Trophoblast cell (in vitro differentiated cells and primary cell): ENCODE results near the gene RNFT1.
A peak's percentile ranks its signal among the peaks of the same experiment; 100 is the strongest.
"Not testable (repeated sequence)": the region's sequence is repeated elsewhere in the genome, so short reads cannot be mapped to it uniquely, and the experiment has no call there.

Source experiments
- DNase-seq, 2 donors: peaks; one replicate each; pipeline ENCODE4 v3.0.0-alpha.2; 2016
- H2AFZ ChIP-seq: 2 replicates; pipeline ENCODE4 v1.6.1; 2013; ENCODE audit warnings: low read length, moderate library complexity, mild to moderate bottlenecking; ENCODE audit not compliant: insufficient read depth, poor library complexity
- H2AK5ac ChIP-seq: 2 replicates; pipeline ENCODE4 v1.6.1; 2013; ENCODE audit warnings: mild to moderate bottlenecking, low read length
- H2BK120ac ChIP-seq: 2 replicates; pipeline ENCODE4 v1.6.1; 2013; ENCODE audit warnings: low read length, mild to moderate bottlenecking, moderate library complexity; ENCODE audit not compliant: insufficient read depth, poor library complexity
- H2BK12ac ChIP-seq: 2 replicates; pipeline ENCODE4 v1.6.1; 2013; ENCODE audit warnings: mild to moderate bottlenecking, low read length, moderate library complexity
- H2BK5ac ChIP-seq: 2 replicates; pipeline ENCODE4 v1.6.1; 2013; ENCODE audit warnings: low read length, low read depth, moderate library complexity, mild to moderate bottlenecking; ENCODE audit not compliant: poor library complexity
- H3K14ac ChIP-seq: 2 replicates; pipeline ENCODE4 v1.6.1; 2013; ENCODE audit warnings: mild to moderate bottlenecking, low read length
- H3K18ac ChIP-seq: 2 replicates; pipeline ENCODE4 v1.6.1; 2013; ENCODE audit warnings: mild to moderate bottlenecking, low read length
- H3K23ac ChIP-seq: 2 replicates; pipeline ENCODE4 v1.6.1; 2013; ENCODE audit warnings: low read length
- H3K27ac ChIP-seq: 2 replicates; pipeline ENCODE4 v1.5.1; 2013; ENCODE audit warnings: low read depth, mild to moderate bottlenecking, inconsistent platforms, low read length, moderate library complexity
- H3K27me3 ChIP-seq: 2 replicates; pipeline ENCODE4 v1.6.1; 2013; ENCODE audit warnings: inconsistent platforms, mild to moderate bottlenecking, low read length, moderate library complexity; ENCODE audit not compliant: insufficient read depth
- H3K36me3 ChIP-seq, 2 experiments: 1 replicate in 1 of 2; 2 replicates in 1 of 2; pipeline ENCODE4 v1.6.1; 2013; ENCODE audit warnings: low read length in 2 of 2, mild to moderate bottlenecking in 2 of 2, moderate library complexity in 1 of 2; ENCODE audit not compliant: insufficient read depth in 2 of 2, control insufficient read depth in 1 of 2
- H3K4ac ChIP-seq: 2 replicates; pipeline ENCODE4 v1.6.1; 2013; ENCODE audit warnings: low read depth, mild to moderate bottlenecking, low read length, moderate library complexity
- H3K4me1 ChIP-seq, 2 experiments: 1 replicate in 1 of 2; 2 replicates in 1 of 2; pipeline ENCODE4 v1.6.1; 2013; ENCODE audit warnings: low read length in 2 of 2, mild to moderate bottlenecking in 2 of 2, moderate library complexity in 1 of 2; ENCODE audit not compliant: insufficient read depth in 2 of 2, control insufficient read depth in 1 of 2
- H3K4me2 ChIP-seq: 2 replicates; pipeline ENCODE4 v1.6.1; 2013; ENCODE audit warnings: inconsistent platforms, mild to moderate bottlenecking, low read length, moderate library complexity
- H3K4me3 ChIP-seq: 2 replicates; pipeline ENCODE4 v1.5.1; 2013; ENCODE audit warnings: mild to moderate bottlenecking, low read depth, low read length, inconsistent platforms
- H3K79me1 ChIP-seq: one replicate; pipeline ENCODE4 v1.6.1; 2013; ENCODE audit warnings: low read length
- H3K79me2 ChIP-seq: 2 replicates; pipeline ENCODE4 v1.6.1; 2013; ENCODE audit warnings: low read length, mild to moderate bottlenecking; ENCODE audit not compliant: control insufficient read depth, insufficient read depth, poor library complexity
- H3K9ac ChIP-seq: 2 replicates; pipeline ENCODE4 v1.6.1; 2013; ENCODE audit warnings: mild to moderate bottlenecking, low read length
- H3K9me3 ChIP-seq: 2 replicates; pipeline ENCODE4 v1.6.1; 2013; ENCODE audit warnings: low read depth, mild to moderate bottlenecking, control low read depth, inconsistent platforms, low read length; ENCODE audit not compliant: insufficient read depth
- H4K12ac ChIP-seq: 2 replicates; pipeline ENCODE4 v1.6.1; 2013; ENCODE audit warnings: low read depth, mild to moderate bottlenecking, low read length, moderate library complexity
- H4K8ac ChIP-seq: 2 replicates; pipeline ENCODE4 v1.6.1; 2013; ENCODE audit warnings: low read depth, mild to moderate bottlenecking, low read length, moderate library complexity
- H4K91ac ChIP-seq: one replicate; pipeline ENCODE4 v1.6.1; 2013; ENCODE audit warnings: low read depth, mild to moderate bottlenecking, low read length, moderate library complexity
- WGBS: extraction: QIAGEN DNeasy Blood & Tissue Kit; methylation state at CpG from one replicate; pipeline ENCODE4 v1.1.7; 2013; ENCODE audit warnings: missing lambda C conversion rate; ENCODE audit not compliant: insufficient read length, insufficient coverage; ENCODE audit errors: extremely low coverage; 5-methylcytosine and 5-hydroxymethylcytosine counted together

Gene RNFT1

GRCh38 chr17:59973483-59973882 is 8.9 kb upstream of the RNFT1 start:
- not testable (repeated sequence) for H3K9me3 ChIP-seq, H3K36me3 ChIP-seq, H4K8ac ChIP-seq, H3K4ac ChIP-seq, H3K79me1 ChIP-seq, H4K12ac ChIP-seq, H2BK5ac ChIP-seq, H4K91ac ChIP-seq, H3K18ac ChIP-seq, H2AK5ac ChIP-seq, H2BK12ac ChIP-seq, H3K4me2 ChIP-seq, H3K14ac ChIP-seq, H2AFZ ChIP-seq, H3K9ac ChIP-seq, H3K79me2 ChIP-seq, H3K27me3 ChIP-seq, H3K27ac ChIP-seq, DNase-seq, H2BK120ac ChIP-seq, H3K4me1 ChIP-seq, H3K23ac ChIP-seq, H3K4me3 ChIP-seq
- WGBS = no CpG with 5 or more reads among the region's 8 CpGs

DNA sequence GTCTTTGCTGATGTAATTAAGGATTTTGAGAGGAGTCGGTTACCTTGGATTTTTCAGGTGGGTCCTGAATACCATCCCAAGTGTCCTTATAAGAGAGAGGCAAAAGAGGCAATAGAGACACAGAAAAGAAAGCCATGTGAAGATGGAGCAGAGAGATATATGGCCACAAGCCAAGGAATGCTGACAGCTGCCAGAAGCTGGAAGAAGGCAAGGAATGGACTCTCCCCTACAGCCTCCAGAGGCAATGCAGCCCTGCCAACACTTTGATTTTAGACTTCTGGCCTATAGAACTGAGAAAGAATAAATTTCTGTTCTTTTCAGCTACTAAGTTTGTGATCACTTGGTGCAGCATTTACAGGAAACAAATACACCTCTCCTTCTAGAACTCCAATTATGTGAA is 8.2 kb upstream of the RNFT1 start:
- Histone ChIP-seq H3K23ac (no peak overlapping the region), H4K8ac (no peak overlapping the region), H2AFZ (no peak overlapping the region), H3K79me1 (no peaks in the 10 kb centered on the region), H3K36me3 (no peaks in the 10 kb centered on the region), H3K27ac (no peak overlapping the region), H2BK12ac (no peak overlapping the region), H3K14ac (no peak overlapping the region), H4K12ac (no peak overlapping the region), H3K4me1 (no peaks in the 10 kb centered on the region), H3K4me3 (no peak overlapping the region), H2BK120ac (no peak overlapping the region), H4K91ac (no peak overlapping the region), H3K4me2 (no peak overlapping the region), H3K4ac (no peak overlapping the region), H3K79me2 (no peaks in the 10 kb centered on the region), H2AK5ac (no peak overlapping the region), H3K27me3 (no peaks in the 10 kb centered on the region), H2BK5ac (no peak overlapping the region), H3K9me3 (no peaks in the 10 kb centered on the region), H3K9ac (no peak overlapping the region), H3K18ac (no peak overlapping the region)
- no CpG with 5 or more reads among the region's 1 CpG for WGBS
- DNase-seq = no peak

- H3K23ac ChIP-seq, H2BK120ac ChIP-seq, H3K4me3 ChIP-seq, H4K12ac ChIP-seq, H3K18ac ChIP-seq, H3K36me3 ChIP-seq, H3K9ac ChIP-seq, H2AFZ ChIP-seq, H3K27me3 ChIP-seq, H2BK12ac ChIP-seq, H3K79me1 ChIP-seq, H3K4ac ChIP-seq, DNase-seq, H4K91ac ChIP-seq, H4K8ac ChIP-seq, H3K14ac ChIP-seq, H3K9me3 ChIP-seq, H3K79me2 ChIP-seq, H3K27ac ChIP-seq, H2AK5ac ChIP-seq, H3K4me2 ChIP-seq, H2BK5ac ChIP-seq, H3K4me1 ChIP-seq: not testable (repeated sequence)
- WGBS = no CpG with 5 or more reads among the region's 2 CpGs
Observed at GRCh38 chr17:59971771-59972170, 7.2 kb upstream of the RNFT1 start.

- Histone ChIP-seq H4K91ac (peak overlapping the region; percentile 78), H3K9ac (peak overlapping the region; percentile 11), H2BK12ac (no peak overlapping the region), H3K79me2 (peaks cover 2% of the 10 kb centered on the region), H3K36me3 (peaks cover 4 to 9% of the 10 kb centered on the region in 2 experiments), H4K8ac (peak overlapping the region; percentile 91), H2BK120ac (no peak overlapping the region), H3K4ac (no peak overlapping the region), H4K12ac (peak overlapping the region; percentile 82), H3K4me1 (peaks cover 0 to 2% of the 10 kb centered on the region in 2 experiments), H2AFZ (peak overlapping the region; percentile 93), H3K4me2 (peak overlapping the region; percentile 85), H2AK5ac (no peak overlapping the region), H3K14ac (peak overlapping the region; percentile 1), H3K9me3 (no peaks in the 10 kb centered on the region), H3K79me1 (peaks cover 11% of the 10 kb centered on the region), H3K23ac (no peak overlapping the region), H2BK5ac (peak overlapping the region; percentile 78), H3K27me3 (no peaks in the 10 kb centered on the region), H3K18ac (no peak overlapping the region), H3K4me3 (peak overlapping the region; percentile 93), H3K27ac (peak overlapping the region; percentile 52)
- no CpG with 5 or more reads among the region's 21 CpGs for WGBS
- peak; percentile 58 to 75 for DNase-seq
Observed at GRCh38 chr17:59963738-59964481, 630 bp downstream of the RNFT1 start.
